ENCODE data around the gene MKLN1. TPM values are rescaled to one million over a fixed set of nuclear protein-coding genes. Genes with fewer than 3 reads are reported as not detected.

MKLN1 gene
- total and polyA plus RNA-seq, 2 donors (not counting 1 experiment from before 2014, with no cell fraction given), result 8.5 to 68.4 TPM

GRCh38 chr7:131536361-131536849 lies 208.7 kb downstream of the MKLN1 start:
- 95% methylated on average over 5 of the region's 7 CpGs for WGBS (ENCODE audit: insufficient coverage)

DNA sequence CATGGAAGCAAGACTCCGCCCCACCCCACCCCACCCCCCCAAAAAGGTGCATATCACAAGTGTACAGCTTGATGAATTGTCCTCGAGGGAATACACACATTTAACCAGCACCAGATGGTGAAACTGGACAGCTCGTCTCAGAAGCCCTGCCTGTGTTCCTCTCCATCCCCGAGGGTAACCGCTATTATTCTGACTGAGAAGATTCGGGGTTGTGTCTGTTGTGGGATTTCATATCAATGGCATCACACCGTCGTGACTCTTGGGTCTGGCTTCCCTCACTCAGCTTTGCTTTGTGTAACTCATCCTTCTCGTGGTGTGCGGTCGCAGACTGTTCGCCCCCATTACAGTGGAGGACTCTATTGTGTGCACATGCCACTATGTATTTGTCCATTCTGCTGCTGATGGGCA lies 209.9 kb downstream of the MKLN1 start:
- H3K27ac Mint-ChIP-seq, result no peak overlapping the region
- H3K27me3 Mint-ChIP-seq, result no peaks in the 10 kb centered on the region
- no peaks in the 10 kb centered on the region for H3K27me3 ChIP-seq (replicated peaks in 1 of 4; ENCODE audit: control extremely low read depth in 1 of 4, control insufficient read depth in 3 of 4, insufficient read depth in 4 of 4, low read length in 3 of 4)
- no peaks in the 10 kb centered on the region for H3K9me3 Mint-ChIP-seq (ENCODE audit: insufficient read depth)
- no peak for DNase-seq
- CTCF ChIA-PET, result no interaction called here
- H3K4me1 ChIP-seq (ENCODE audit: control insufficient read depth in 2 of 2, insufficient read depth in 2 of 2, low read length in 2 of 2), result no peaks in the 10 kb centered on the region
- no peaks in the 10 kb centered on the region for H3K4me1 Mint-ChIP-seq
- no peaks in the 10 kb centered on the region for H3K79me2 ChIP-seq (ENCODE audit: control insufficient read depth, insufficient read depth, low read length)
- H2AFZ ChIP-seq (ENCODE audit: insufficient read depth, low read depth, low read length, poor library complexity, severe bottlenecking), result no peak overlapping the region
- 91% methylated on average over 10 of the region's 12 CpGs for whole genome bisulfite sequencing (ENCODE audit: insufficient coverage)
- H3K4me3 ChIP-seq (ENCODE audit: control extremely low read depth in 1 of 5, extremely low read depth in 1 of 5, insufficient read depth in 1 of 5, low read depth in 2 of 5, low read length in 4 of 5), result no peak overlapping the region
- TF ChIP-seq, protein P1, sequence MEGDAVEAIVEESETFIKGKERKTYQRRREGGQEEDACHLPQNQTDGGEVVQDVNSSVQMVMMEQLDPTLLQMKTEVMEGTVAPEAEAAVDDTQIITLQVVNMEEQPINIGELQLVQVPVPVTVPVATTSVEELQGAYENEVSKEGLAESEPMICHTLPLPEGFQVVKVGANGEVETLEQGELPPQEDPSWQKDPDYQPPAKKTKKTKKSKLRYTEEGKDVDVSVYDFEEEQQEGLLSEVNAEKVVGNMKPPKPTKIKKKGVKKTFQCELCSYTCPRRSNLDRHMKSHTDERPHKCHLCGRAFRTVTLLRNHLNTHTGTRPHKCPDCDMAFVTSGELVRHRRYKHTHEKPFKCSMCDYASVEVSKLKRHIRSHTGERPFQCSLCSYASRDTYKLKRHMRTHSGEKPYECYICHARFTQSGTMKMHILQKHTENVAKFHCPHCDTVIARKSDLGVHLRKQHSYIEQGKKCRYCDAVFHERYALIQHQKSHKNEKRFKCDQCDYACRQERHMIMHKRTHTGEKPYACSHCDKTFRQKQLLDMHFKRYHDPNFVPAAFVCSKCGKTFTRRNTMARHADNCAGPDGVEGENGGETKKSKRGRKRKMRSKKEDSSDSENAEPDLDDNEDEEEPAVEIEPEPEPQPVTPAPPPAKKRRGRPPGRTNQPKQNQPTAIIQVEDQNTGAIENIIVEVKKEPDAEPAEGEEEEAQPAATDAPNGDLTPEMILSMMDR (IDR thresholded peaks at IDR 0.05), result no peak
- no peak for TF ChIP-seq EZH2 (IDR thresholded peaks at IDR 0.05; ENCODE audit: borderline replicate concordance, insufficient read depth, low read depth, low read length, poor library complexity, severe bottlenecking)
- intact Hi-C loops (cut with micrococcal nuclease), result no loop called here
- POLR2A ChIA-PET, result no interaction called here
- ATAC-seq (ENCODE audit: low read depth), result no peak
- H3K9me3 ChIP-seq (ENCODE audit: control extremely low read depth in 1 of 3, control insufficient read depth in 2 of 3, insufficient read depth in 1 of 3, low read length in 2 of 3), result no peaks in the 10 kb centered on the region
- H3K36me3 ChIP-seq (replicated peaks in 1 of 2; ENCODE audit: control extremely low read depth in 1 of 2, control insufficient read depth in 1 of 2, extremely low read depth in 1 of 2, insufficient read depth in 2 of 2, low read length in 1 of 2), result no peaks in the 10 kb centered on the region
- H4K20me1 ChIP-seq (ENCODE audit: control insufficient read depth, insufficient read depth, low read length, poor library complexity, severe bottlenecking), result no peaks in the 10 kb centered on the region
- H3K27ac ChIP-seq (ENCODE audit: low read length in 2 of 2), result no peak overlapping the region
- no peak overlapping the region for H3K4me2 ChIP-seq (replicated peaks; ENCODE audit: low read depth, low read length, poor library complexity, severe bottlenecking)
- H3K9ac ChIP-seq (ENCODE audit: low read length), result no peak overlapping the region
- H3K4me3 Mint-ChIP-seq, result no peak overlapping the region

More at GRCh38 chr7:131536361-131536849, 208.7 kb downstream of the MKLN1 start:
- ChIA-PET POLR2A (no interaction called here), CTCF (interaction anchor here (1.0 kb wide), 1 partner anchor 10 kb away, joined by 4 read pairs; no protein-coding TSS in a partner anchor)
- no peaks in the 10 kb centered on the region for H3K36me3 ChIP-seq (replicated peaks in 1 of 2; ENCODE audit: control extremely low read depth in 1 of 2, control insufficient read depth in 1 of 2, extremely low read depth in 1 of 2, insufficient read depth in 2 of 2, low read length in 1 of 2)
- intact Hi-C loops (cut with micrococcal nuclease), result no loop called here
- Mint-ChIP-seq H3K4me3 (no peak overlapping the region), H3K27me3 (no peaks in the 10 kb centered on the region), H3K4me1 (no peaks in the 10 kb centered on the region), H3K27ac (no peak overlapping the region), H3K9me3 (ENCODE audit: insufficient read depth) (no peaks in the 10 kb centered on the region)
- H3K4me1 ChIP-seq (ENCODE audit: control insufficient read depth in 2 of 2, insufficient read depth in 2 of 2, low read length in 2 of 2), result no peaks in the 10 kb centered on the region
- H3K27me3 ChIP-seq (replicated peaks in 1 of 4; ENCODE audit: control extremely low read depth in 1 of 4, control insufficient read depth in 3 of 4, insufficient read depth in 4 of 4, low read length in 3 of 4), result no peaks in the 10 kb centered on the region
- H3K4me2 ChIP-seq (replicated peaks; ENCODE audit: low read depth, low read length, poor library complexity, severe bottlenecking), result no peak overlapping the region
- no peak for TF ChIP-seq EZH2 (IDR thresholded peaks at IDR 0.05; ENCODE audit: borderline replicate concordance, insufficient read depth, low read depth, low read length, poor library complexity, severe bottlenecking)
- TF ChIP-seq, protein P1 (IDR thresholded peaks at IDR 0.05), result no peak
- H2AFZ ChIP-seq (ENCODE audit: insufficient read depth, low read depth, low read length, poor library complexity, severe bottlenecking), result no peak overlapping the region
- H3K9me3 ChIP-seq (ENCODE audit: control extremely low read depth in 1 of 3, control insufficient read depth in 2 of 3, insufficient read depth in 1 of 3, low read length in 2 of 3), result no peaks in the 10 kb centered on the region
- ATAC-seq (ENCODE audit: low read depth), result no peak
- no peak for DNase-seq
- no peak overlapping the region for H3K9ac ChIP-seq (ENCODE audit: low read length)
- no peaks in the 10 kb centered on the region for H4K20me1 ChIP-seq (ENCODE audit: control insufficient read depth, insufficient read depth, low read length, poor library complexity, severe bottlenecking)
- H3K27ac ChIP-seq (ENCODE audit: low read length in 2 of 2), result no peak overlapping the region
- no peaks in the 10 kb centered on the region for H3K79me2 ChIP-seq (ENCODE audit: control insufficient read depth, insufficient read depth, low read length)
- H3K4me3 ChIP-seq (ENCODE audit: control extremely low read depth in 1 of 5, extremely low read depth in 1 of 5, insufficient read depth in 1 of 5, low read depth in 2 of 5, low read length in 4 of 5), result no peak overlapping the region

All from B cell (primary cell).